Gastrocnemius medialis (tissue), 4 donors: Measurements from ENCODE around the gene MACROD2. TPM values are rescaled to one million over a fixed set of nuclear protein-coding genes. Genes with fewer than 3 reads are reported as not detected.
A peak's percentile ranks its signal among the peaks of the same experiment; 100 is the strongest.

ENCODE experiments used
- ATAC-seq, 2 donors: fragments of 150-250 bp; one replicate each; pipeline ENCODE4 v1.9.1; 2016
- DNase-seq, 2 donors: peaks; one replicate each; pipeline ENCODE4 v3.0.0-alpha.2; 2019
- H3K27ac ChIP-seq, 4 donors: fragments of 200-600 bp; sonication (generic); 1 replicate in 1 of 4; 2 replicates in 3 of 4; pipeline ENCODE4 v1.5.1; 2016 to 2018; ENCODE audit warnings: mild to moderate bottlenecking in 2 of 4, moderate library complexity in 1 of 4
- H3K27me3 ChIP-seq, 3 donors: fragments of 200-600 bp; sonication (generic) in 2 of 3; 1 replicate in 1 of 3; 2 replicates in 2 of 3; pipeline versions ENCODE4 v1.5.1 to v1.6.0; 2016 to 2019; ENCODE audit warnings: mild to moderate bottlenecking in 1 of 3, moderate library complexity in 1 of 3
- H3K36me3 ChIP-seq, 2 donors: fragments of 200-600 bp; sonication (generic) in 1 of 2; one replicate each; pipeline ENCODE4 v1.5.1; 2017 to 2018
- H3K4me1 ChIP-seq, 2 donors: fragments of 200-600 bp; sonication (generic) in 1 of 2; one replicate each; pipeline ENCODE4 v1.5.1; 2016 to 2017; ENCODE audit warnings: mild to moderate bottlenecking in 2 of 2
- H3K4me3 ChIP-seq, 4 donors: fragments of 200-600 bp; sonication (generic) in 3 of 4; 1 replicate in 1 of 4; 2 replicates in 3 of 4; pipeline ENCODE4 v1.5.1; 2016 to 2019; ENCODE audit warnings: mild to moderate bottlenecking in 2 of 4
- H3K9me3 ChIP-seq, 3 donors: fragments of 200-600 bp; sonication (generic) in 2 of 3; 1 replicate in 1 of 3; 2 replicates in 2 of 3; pipeline ENCODE4 v1.5.1; 2016 to 2019
- POLR2A ChIP-seq, 2 donors: fragments of 450-650 bp; IDR thresholded peaks; one replicate each; pipeline ENCODE4 v1.6.1; 2017; ENCODE audit warnings: antibody characterized with exemption in 2 of 2, mild to moderate bottlenecking in 2 of 2, moderate library complexity in 2 of 2
- in situ Hi-C, 4 donors: fragments of 200-750 bp; cut with MboI; loops; one replicate each; pipeline versions ENCODE4 v1.15.0 to v1.8.0; 2017; ENCODE audit warnings: low sequenced_read_pairs in 4 of 4
- intact Hi-C: fragments of 100-400 bp; cut with DNase I; formaldehyde crosslinking; loops from one replicate; pipeline ENCODE4 v1.15.1; 2023; ENCODE audit warnings: low total_unique reads
- total RNA-seq, 4 donors: library from RNA; depleted of rRNA; stranded (reverse); fragments of >200 nt; gene quantifications; one replicate each; pipeline versions ENCODE4 v1.1.0 to v1.2.3, GENCODE V29; 2016
- TF ChIP-seq, protein P1 (sequence below), 5 experiments: fragments of 450-650 bp in 3 of 5; fragments of 200-600 bp in 2 of 5; sonication (generic) in 2 of 5; IDR thresholded peaks in 4 of 5; conservative IDR thresholded peaks in 1 of 5; 1 replicate in 4 of 5; 2 replicates in 1 of 5; pipeline ENCODE4 v1.5.1; 2016 to 2019; ENCODE audit warnings: antibody characterized with exemption in 5 of 5, mild to moderate bottlenecking in 3 of 5, moderate library complexity in 3 of 5

Gene MACROD2
- total RNA-seq, 4 donors from 2014 or later: 1.8 to 10.2 (median 3.6) TPM

- no peak for TF ChIP-seq POLR2A (IDR thresholded peaks at IDR 0.05)
- TF ChIP-seq, protein P1, sequence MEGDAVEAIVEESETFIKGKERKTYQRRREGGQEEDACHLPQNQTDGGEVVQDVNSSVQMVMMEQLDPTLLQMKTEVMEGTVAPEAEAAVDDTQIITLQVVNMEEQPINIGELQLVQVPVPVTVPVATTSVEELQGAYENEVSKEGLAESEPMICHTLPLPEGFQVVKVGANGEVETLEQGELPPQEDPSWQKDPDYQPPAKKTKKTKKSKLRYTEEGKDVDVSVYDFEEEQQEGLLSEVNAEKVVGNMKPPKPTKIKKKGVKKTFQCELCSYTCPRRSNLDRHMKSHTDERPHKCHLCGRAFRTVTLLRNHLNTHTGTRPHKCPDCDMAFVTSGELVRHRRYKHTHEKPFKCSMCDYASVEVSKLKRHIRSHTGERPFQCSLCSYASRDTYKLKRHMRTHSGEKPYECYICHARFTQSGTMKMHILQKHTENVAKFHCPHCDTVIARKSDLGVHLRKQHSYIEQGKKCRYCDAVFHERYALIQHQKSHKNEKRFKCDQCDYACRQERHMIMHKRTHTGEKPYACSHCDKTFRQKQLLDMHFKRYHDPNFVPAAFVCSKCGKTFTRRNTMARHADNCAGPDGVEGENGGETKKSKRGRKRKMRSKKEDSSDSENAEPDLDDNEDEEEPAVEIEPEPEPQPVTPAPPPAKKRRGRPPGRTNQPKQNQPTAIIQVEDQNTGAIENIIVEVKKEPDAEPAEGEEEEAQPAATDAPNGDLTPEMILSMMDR (IDR thresholded peaks at IDR 0.05 in 4 of 5, conservative IDR thresholded peaks at IDR 0.05 in 1 of 5): peak in 1 of 5 experiments; percentile 9
- Histone ChIP-seq H3K27me3 (no peaks in the 10 kb centered on the region), H3K4me1 (peaks cover 5 to 6% of the 10 kb centered on the region in 2 donors), H3K36me3 (no peaks in the 10 kb centered on the region), H3K4me3 (no peak overlapping the region), H3K27ac (no peak overlapping the region), H3K9me3 (no peaks in the 10 kb centered on the region)
- in situ Hi-C loops: no loop called here
- DNase-seq (no peak), ATAC-seq (no peak)
- intact Hi-C loops: no loop called here
Observed at GRCh38 chr20:14948416-14948815, 953.1 kb downstream of the MACROD2 start.

- intact Hi-C loops (loop anchor here (2.0 kb wide), 1 partner anchor 614 kb away; the partner anchor contains the start of gene FLRT3), in situ Hi-C loops (no loop called here)
- ATAC-seq: no peak
Observed at GRCh38 chr20:14950633-14951032, 955.3 kb downstream of the MACROD2 start.

GRCh38 chr20:14951105-14951504 is 955.8 kb downstream of the MACROD2 start:
- no peaks in the 10 kb centered on the region for H3K27me3 ChIP-seq
- intact Hi-C loops: loop anchor here (2.0 kb wide), 1 partner anchor 614 kb away; the partner anchor contains the start of gene FLRT3
- in situ Hi-C loops: no loop called here
- H3K4me3 ChIP-seq: no peak overlapping the region
- DNase-seq (no peak), ATAC-seq (no peak)
- no peaks in the 10 kb centered on the region for H3K9me3 ChIP-seq
- no peaks in the 10 kb centered on the region for H3K36me3 ChIP-seq
- H3K27ac ChIP-seq: no peak overlapping the region
- no peak for TF ChIP-seq POLR2A (IDR thresholded peaks at IDR 0.05)
- TF ChIP-seq, protein P1 (IDR thresholded peaks at IDR 0.05 in 4 of 5, conservative IDR thresholded peaks at IDR 0.05 in 1 of 5): no peak
- peaks cover 5 to 6% of the 10 kb centered on the region in 2 donors for H3K4me1 ChIP-seq

More at GRCh38 chr20:14950633-14951032, 955.3 kb downstream of the MACROD2 start:
- Histone ChIP-seq H3K4me3 (no peak overlapping the region), H3K4me1 (peaks cover 5 to 6% of the 10 kb centered on the region in 2 donors), H3K27me3 (no peaks in the 10 kb centered on the region), H3K9me3 (no peaks in the 10 kb centered on the region), H3K27ac (no peak overlapping the region), H3K36me3 (no peaks in the 10 kb centered on the region)
- TF ChIP-seq, protein P1 (IDR thresholded peaks at IDR 0.05 in 4 of 5, conservative IDR thresholded peaks at IDR 0.05 in 1 of 5): no peak
- TF ChIP-seq POLR2A (IDR thresholded peaks at IDR 0.05): no peak
- DNase-seq: no peak

- Histone ChIP-seq H3K4me1 (peaks cover 5 to 6% of the 10 kb centered on the region in 2 donors), H3K27me3 (no peaks in the 10 kb centered on the region), H3K9me3 (no peaks in the 10 kb centered on the region), H3K27ac (no peak overlapping the region), H3K4me3 (no peak overlapping the region), H3K36me3 (no peaks in the 10 kb centered on the region)
- intact Hi-C loops (loop anchor here (2.0 kb wide), 1 partner anchor 615 kb away; the partner anchor contains the start of gene FLRT3), in situ Hi-C loops (no loop called here)
- DNase-seq: no peak
- peak; percentile 91 to 94 for ATAC-seq
- TF ChIP-seq, protein P1 (IDR thresholded peaks at IDR 0.05 in 4 of 5, conservative IDR thresholded peaks at IDR 0.05 in 1 of 5): no peak
- TF ChIP-seq POLR2A (IDR thresholded peaks at IDR 0.05): no peak
Observed at GRCh38 chr20:14951707-14952418, 956.5 kb downstream of the MACROD2 start.
